CD4-positive, alpha-beta T cell (primary cell): ENCODE data around the gene ZBTB4. TPM values are rescaled to one million over a fixed set of nuclear protein-coding genes. Genes with fewer than 3 reads are reported as not detected.
"Not testable (repeated sequence)": the region's sequence is repeated elsewhere in the genome, so short reads cannot be mapped to it uniquely, and the experiment has no call there.

Experiments used
- ATAC-seq: fragments of 200-7000 bp; cut with Tn5 transposase; one replicate; pipeline ENCODE4 v1.10.0; 2022; ENCODE audit warnings: mild to moderate bottlenecking; ENCODE audit not compliant: poor library complexity
- CTCF ChIA-PET: fragments of 350-600 bp; sonication (Branson Sonifier 250); formaldehyde crosslinking; loops from one replicate; lab custom pipeline; 2021; ENCODE audit warnings: antibody characterized with exemption, inconsistent platforms; lab: Charles Lee
- POLR2A ChIA-PET: fragments of 350-600 bp; sonication (Branson Sonifier 250); formaldehyde crosslinking; loops from one replicate; lab custom pipeline; 2021; ENCODE audit warnings: antibody characterized with exemption, inconsistent platforms; lab: Charles Lee
- DNase-seq, 14 experiments: peaks; one replicate each; pipeline ENCODE4 v3.0.0-alpha.2; 2013 to 2020; ENCODE audit warnings: mixed read lengths in 2 of 14
- H3K27ac ChIP-seq, 2 donors: one replicate each; pipeline versions ENCODE4 v1.5.1 to v1.7.0; 2013; ENCODE audit warnings: low read length in 2 of 2, low read depth in 1 of 2, mild to moderate bottlenecking in 1 of 2
- H3K27me3 ChIP-seq, 2 experiments: 1 replicate in 1 of 2; 2 replicates in 1 of 2; pipeline versions ENCODE4 v1.6.1 to v1.7.0; 2013; ENCODE audit warnings: low read length in 2 of 2, control low read depth in 1 of 2, mild to moderate bottlenecking in 1 of 2, moderate library complexity in 1 of 2; ENCODE audit not compliant: insufficient read depth in 2 of 2, control insufficient read depth in 1 of 2
- H3K36me3 ChIP-seq: one replicate; pipeline ENCODE4 v1.6.1; 2013; ENCODE audit warnings: low read length, control low read depth; ENCODE audit not compliant: insufficient read depth
- H3K4me1 ChIP-seq: one replicate; pipeline ENCODE4 v1.6.1; 2013; ENCODE audit warnings: low read length, control low read depth; ENCODE audit not compliant: insufficient read depth
- H3K4me3 ChIP-seq: one replicate; pipeline ENCODE4 v1.5.1; 2013; ENCODE audit warnings: mild to moderate bottlenecking, low read length, moderate library complexity
- H3K9me3 ChIP-seq, 2 experiments: 1 replicate in 1 of 2; 2 replicates in 1 of 2; pipeline versions ENCODE4 v1.6.1 to v1.7.0; 2013; ENCODE audit warnings: low read length in 2 of 2, mild to moderate bottlenecking in 2 of 2, control low read depth in 1 of 2, moderate library complexity in 1 of 2; ENCODE audit not compliant: control insufficient read depth in 1 of 2, insufficient read depth in 1 of 2
- H3K27ac Mint-ChIP-seq: one replicate; pipeline ENCODE4 v1.8.0; 2020; ENCODE audit warnings: mixed read lengths
- H3K27me3 Mint-ChIP-seq: one replicate; pipeline ENCODE4 v1.8.0; 2021; ENCODE audit warnings: mixed read lengths
- H3K36me3 Mint-ChIP-seq: one replicate; pipeline ENCODE4 v1.8.0; 2021; ENCODE audit warnings: low read depth, mixed read lengths
- H3K4me1 Mint-ChIP-seq: one replicate; pipeline ENCODE4 v1.8.0; 2021; ENCODE audit warnings: low read depth, mixed read lengths
- H3K4me3 Mint-ChIP-seq: one replicate; pipeline ENCODE4 v1.8.0; 2020; ENCODE audit warnings: mild to moderate bottlenecking, mixed read lengths
- H3K9me3 Mint-ChIP-seq: one replicate; pipeline ENCODE4 v1.8.0; 2020; ENCODE audit warnings: mixed read lengths
- CTCF ChIP-seq: fragments of 200-600 bp; IDR thresholded peaks from one replicate; pipeline ENCODE4 v1.8.0; 2022; ENCODE audit warnings: antibody characterized with exemption, mild to moderate bottlenecking
- intact Hi-C, 2 experiments: fragments of 100-400 bp; cut with DNase I in 1 of 2; cut with micrococcal nuclease in 1 of 2; formaldehyde crosslinking; loops; one replicate each; pipeline versions ENCODE4 v1.15.1 to v1.9.0; 2023 to 2025; cut with DNase I, micrococcal nuclease
- total RNA-seq, 174 experiments: library from RNA in 2 of 174; stranded (reverse) in 2 of 174; gene quantifications; one replicate each; pipeline ENCODE4 v1.2.3 and lab custom pipeline; 2021 to 2026

The ZBTB4 gene
- total RNA-seq, 2 experiments from 2014 or later: 55.1 to 55.6 TPM

GRCh38 chr17:7475764-7476422 is 3.5 kb downstream of the ZBTB4 start:
- no peaks in the 10 kb centered on the region for H3K9me3 Mint-ChIP-seq
- no peaks in the 10 kb centered on the region for H3K27me3 Mint-ChIP-seq
- H3K36me3 Mint-ChIP-seq: peaks cover 20% of the 10 kb centered on the region
- intact Hi-C loops: loop anchor here in 1 of 2 experiments (2.0 kb wide), 1 partner anchor 15 kb away; no protein-coding TSS in a partner anchor
- Histone ChIP-seq H3K27me3 (no peaks in the 10 kb centered on the region), H3K36me3 (peaks cover 6% of the 10 kb centered on the region), H3K27ac (peak overlapping the region in 1 of 2 donors; percentile 48), H3K4me1 (peaks cover 74% of the 10 kb centered on the region), H3K9me3 (no peaks in the 10 kb centered on the region), H3K4me3 (no peak overlapping the region)
- no peak for TF ChIP-seq CTCF
- DNase-seq (peak in 3 of 14 experiments; percentile 43 to 67 (median 52)), ATAC-seq (no peak)
- peak overlapping the region; percentile 91 for H3K4me3 Mint-ChIP-seq
- H3K4me1 Mint-ChIP-seq: peaks cover 57% of the 10 kb centered on the region
- CTCF ChIA-PET: interaction anchor here (1.1 to 3.1 kb wide), 3 partner anchors 39 to 120 kb away, joined by 3 to 23 read pairs (median 3); no protein-coding TSS in a partner anchor
- POLR2A ChIA-PET: interaction anchor here (1.0 to 7.2 kb wide), 6 partner anchors 10 to 108 kb away, joined by 4 to 137 read pairs (median 48); partner anchors contain the start of genes FGF11, MPDU1, POLR2A and TMEM102
- peak overlapping the region; percentile 93 for H3K27ac Mint-ChIP-seq

- peaks cover 24% of the 10 kb centered on the region for H3K36me3 Mint-ChIP-seq
- H3K27ac ChIP-seq, H3K9me3 Mint-ChIP-seq, H3K4me3 ChIP-seq, H3K9me3 ChIP-seq, ATAC-seq, H3K4me3 Mint-ChIP-seq, intact Hi-C loops, H3K27me3 Mint-ChIP-seq, H3K27me3 ChIP-seq, H3K36me3 ChIP-seq: not testable (repeated sequence)
- ChIA-PET CTCF (interaction anchor here (3.1 kb wide), 1 partner anchor 38 kb away, joined by 23 read pairs; no protein-coding TSS in a partner anchor), POLR2A (interaction anchor here (0.7 to 7.2 kb wide), 3 partner anchors 11 to 239 kb away, joined by 3 to 137 read pairs (median 42); partner anchors contain the start of gene POLR2A)
- peak in 1 of 14 experiments; percentile 20 for DNase-seq
- peaks cover 63% of the 10 kb centered on the region for H3K4me1 ChIP-seq
- peaks cover 55% of the 10 kb centered on the region for H3K4me1 Mint-ChIP-seq
- H3K27ac Mint-ChIP-seq: peak overlapping the region; percentile 7
Measured at GRCh38 chr17:7474767-7475166, 4.7 kb downstream of the ZBTB4 start.

- Mint-ChIP-seq H3K4me1 (peaks cover 33% of the 10 kb centered on the region), H3K9me3 (no peaks in the 10 kb centered on the region), H3K27me3 (no peaks in the 10 kb centered on the region), H3K4me3 (no peak overlapping the region), H3K27ac (peak overlapping the region; percentile 69), H3K36me3 (peaks cover 28% of the 10 kb centered on the region)
- CTCF ChIA-PET: interaction anchor here (1.2 kb wide), 1 partner anchor 35 kb away, joined by 3 read pairs; no protein-coding TSS in a partner anchor
- Histone ChIP-seq H3K9me3 (no peaks in the 10 kb centered on the region), H3K27ac (no peak overlapping the region), H3K27me3 (no peaks in the 10 kb centered on the region), H3K4me3 (no peak overlapping the region), H3K4me1 (peaks cover 49% of the 10 kb centered on the region), H3K36me3 (peaks cover 13% of the 10 kb centered on the region)
- ATAC-seq (peak; percentile 27), DNase-seq (no peak)
- no peak for TF ChIP-seq CTCF
- POLR2A ChIA-PET: interaction anchor here (0.6 to 1.1 kb wide), 3 partner anchors 12 to 35 kb away, joined by 3 to 4 read pairs (median 3); partner anchors contain the start of gene POLR2A
- intact Hi-C loops: no loop called here
Measured at GRCh38 chr17:7471729-7472128, 7.7 kb downstream of the ZBTB4 start.

- H3K4me1 Mint-ChIP-seq: peaks cover 21% of the 10 kb centered on the region
- DNase-seq, H3K9me3 ChIP-seq, H3K27me3 ChIP-seq, H3K9me3 Mint-ChIP-seq, ATAC-seq, H3K4me3 Mint-ChIP-seq, H3K4me3 ChIP-seq, H3K27ac Mint-ChIP-seq, intact Hi-C loops, H3K27me3 Mint-ChIP-seq, H3K27ac ChIP-seq: not testable (repeated sequence)
- ChIA-PET CTCF (interaction anchor here (0.5 to 1.2 kb wide), 2 partner anchors 15 to 34 kb away, joined by 3 to 4 read pairs; no protein-coding TSS in a partner anchor), POLR2A (interaction anchor here (0.9 to 1.5 kb wide), 3 partner anchors 8 to 34 kb away, joined by 3 to 5 read pairs (median 3); partner anchors contain the start of genes POLR2A and ZBTB4)
- H3K36me3 ChIP-seq: peaks cover 15% of the 10 kb centered on the region
- H3K36me3 Mint-ChIP-seq: peaks cover 28% of the 10 kb centered on the region
- H3K4me1 ChIP-seq: peaks cover 37% of the 10 kb centered on the region
Measured at GRCh38 chr17:7470457-7470973, 8.9 kb downstream of the ZBTB4 start.

- DNase-seq, H3K4me3 ChIP-seq, CTCF ChIA-PET, H3K9me3 Mint-ChIP-seq, ATAC-seq, H3K27me3 ChIP-seq, H3K27me3 Mint-ChIP-seq, intact Hi-C loops, H3K27ac ChIP-seq, H3K9me3 ChIP-seq, H3K4me3 Mint-ChIP-seq, H3K27ac Mint-ChIP-seq: not testable (repeated sequence)
- Mint-ChIP-seq H3K4me1 (peaks cover 21% of the 10 kb centered on the region), H3K36me3 (peaks cover 31% of the 10 kb centered on the region)
- Histone ChIP-seq H3K4me1 (peaks cover 33% of the 10 kb centered on the region), H3K36me3 (peaks cover 16% of the 10 kb centered on the region)
- POLR2A ChIA-PET: interaction anchor here (0.9 to 1.5 kb wide), 2 partner anchors 9 to 14 kb away, joined by 3 to 5 read pairs; partner anchors contain the start of genes POLR2A and ZBTB4
Measured at GRCh38 chr17:7469843-7470242, 9.6 kb downstream of the ZBTB4 start.
